HG03064 (cell line): ENCODE data around the gene CGREF1.
"Not testable (repeated sequence)": the region's sequence is repeated elsewhere in the genome, so short reads cannot be mapped to it uniquely, and the experiment has no call there.

Experiments used
- ATAC-seq: cut with Tn5 transposase; IDR thresholded peaks from one replicate; pipeline ENCODE4 v1.9.1; 2021; ENCODE audit warnings: low read depth; ENCODE audit not compliant: unreplicated experiment

CGREF1 gene

GRCh38 chr2:27111392-27112078 lies 7.4 kb downstream of the CGREF1 start:
- not testable (repeated sequence) for ATAC-seq

DNA sequence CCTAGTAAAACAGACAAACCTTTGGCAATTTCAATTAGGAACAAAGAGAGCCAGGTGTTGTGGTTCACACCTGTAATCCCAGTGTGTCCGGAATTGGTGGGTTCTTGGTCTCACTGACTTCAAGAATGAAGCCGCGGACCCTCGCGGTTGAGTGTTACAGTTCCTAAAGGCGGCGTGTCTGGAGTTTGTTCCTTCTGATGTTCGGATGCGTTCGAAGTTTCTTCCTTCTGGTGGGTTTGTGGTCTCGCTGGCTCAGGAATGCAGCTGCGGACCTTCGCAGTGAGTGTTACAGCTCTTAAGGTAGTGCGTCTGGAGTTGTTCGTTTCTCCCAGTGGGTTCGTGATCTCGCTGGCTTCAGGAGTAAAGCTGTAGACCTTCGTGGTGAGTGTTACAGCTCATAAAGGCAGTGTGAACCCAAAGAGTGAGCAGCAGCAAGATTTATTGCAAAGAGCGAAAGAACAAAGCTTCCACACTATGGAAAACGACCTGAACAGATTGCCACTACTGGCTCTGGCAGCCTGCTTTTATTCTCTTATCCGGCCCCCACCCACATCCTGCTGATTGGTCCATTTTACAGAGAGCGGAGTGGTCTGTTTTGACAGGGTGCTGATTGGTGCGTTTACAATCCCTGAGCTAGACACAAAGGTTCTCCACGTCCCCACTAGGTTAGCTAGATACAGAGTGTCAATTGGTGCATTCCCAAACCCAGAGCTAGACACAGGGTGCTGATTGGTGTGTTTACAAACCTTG lies 8.2 kb downstream of the CGREF1 start:
- ATAC-seq: not testable (repeated sequence)

- no peak for ATAC-seq
Observed at GRCh38 chr2:27109083-27109482, 9.8 kb downstream of the CGREF1 start.

- no peak for ATAC-seq
Observed at GRCh38 chr2:27108221-27108620, 10.7 kb downstream of the CGREF1 start.

GRCh38 chr2:27105981-27106380 lies 12.9 kb downstream of the CGREF1 start:
- ATAC-seq: no peak

GRCh38 chr2:27102329-27102728 lies 16.6 kb downstream of the CGREF1 start:
- no peak for ATAC-seq

DNA sequence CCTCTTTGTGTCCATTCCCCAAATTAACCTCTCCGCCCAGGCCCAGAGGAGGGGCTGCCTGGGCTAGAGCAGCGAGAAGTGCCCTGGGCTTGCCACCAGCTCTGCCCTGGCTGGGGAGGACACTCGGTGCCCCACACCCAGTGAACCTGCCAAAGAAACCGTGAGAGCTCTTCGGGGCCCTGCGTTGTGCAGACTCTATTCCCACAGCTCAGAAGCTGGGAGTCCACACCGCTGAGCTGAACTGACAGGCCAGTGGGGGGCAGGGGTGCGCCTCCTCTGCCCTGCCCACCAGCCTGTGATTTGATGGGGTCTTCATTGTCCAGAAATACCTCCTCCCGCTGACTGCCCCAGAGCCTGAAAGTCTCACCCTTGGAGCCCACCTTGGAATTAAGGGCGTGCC lies 18.9 kb downstream of the CGREF1 start:
- ATAC-seq: no peak

- ATAC-seq: no peak
Observed at GRCh38 chr2:27099334-27099955, 19.5 kb downstream of the CGREF1 start.

GRCh38 chr2:27097341-27097740 lies 21.6 kb downstream of the CGREF1 start:
- no peak for ATAC-seq

DNA sequence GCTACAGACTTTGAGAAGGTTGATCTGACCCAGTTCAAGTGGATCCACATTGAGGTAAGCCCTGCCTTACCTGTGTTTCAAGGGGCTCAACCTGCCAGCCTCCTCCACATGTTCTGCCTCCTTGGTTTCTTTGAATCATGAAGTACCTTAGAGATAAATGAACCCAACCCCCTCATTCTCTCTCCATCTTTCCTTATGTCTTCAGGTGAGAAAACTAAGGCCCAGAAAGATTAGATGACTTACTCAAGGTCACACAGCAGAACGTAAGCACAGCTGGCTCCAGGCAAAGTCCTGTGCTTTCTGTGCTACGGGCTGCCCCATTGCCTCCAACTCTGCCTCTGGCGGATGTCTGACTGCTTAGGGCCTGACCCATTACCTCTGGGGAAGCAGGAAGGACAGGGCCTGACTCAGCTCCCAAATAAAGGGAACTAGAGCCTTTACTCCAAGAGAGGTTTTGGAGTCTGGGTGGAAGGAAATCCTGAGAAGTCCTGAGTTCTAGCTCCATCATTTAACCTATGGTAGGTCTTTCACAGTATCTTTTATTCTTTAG lies 22.1 kb downstream of the CGREF1 start:
- no peak for ATAC-seq

DNA sequence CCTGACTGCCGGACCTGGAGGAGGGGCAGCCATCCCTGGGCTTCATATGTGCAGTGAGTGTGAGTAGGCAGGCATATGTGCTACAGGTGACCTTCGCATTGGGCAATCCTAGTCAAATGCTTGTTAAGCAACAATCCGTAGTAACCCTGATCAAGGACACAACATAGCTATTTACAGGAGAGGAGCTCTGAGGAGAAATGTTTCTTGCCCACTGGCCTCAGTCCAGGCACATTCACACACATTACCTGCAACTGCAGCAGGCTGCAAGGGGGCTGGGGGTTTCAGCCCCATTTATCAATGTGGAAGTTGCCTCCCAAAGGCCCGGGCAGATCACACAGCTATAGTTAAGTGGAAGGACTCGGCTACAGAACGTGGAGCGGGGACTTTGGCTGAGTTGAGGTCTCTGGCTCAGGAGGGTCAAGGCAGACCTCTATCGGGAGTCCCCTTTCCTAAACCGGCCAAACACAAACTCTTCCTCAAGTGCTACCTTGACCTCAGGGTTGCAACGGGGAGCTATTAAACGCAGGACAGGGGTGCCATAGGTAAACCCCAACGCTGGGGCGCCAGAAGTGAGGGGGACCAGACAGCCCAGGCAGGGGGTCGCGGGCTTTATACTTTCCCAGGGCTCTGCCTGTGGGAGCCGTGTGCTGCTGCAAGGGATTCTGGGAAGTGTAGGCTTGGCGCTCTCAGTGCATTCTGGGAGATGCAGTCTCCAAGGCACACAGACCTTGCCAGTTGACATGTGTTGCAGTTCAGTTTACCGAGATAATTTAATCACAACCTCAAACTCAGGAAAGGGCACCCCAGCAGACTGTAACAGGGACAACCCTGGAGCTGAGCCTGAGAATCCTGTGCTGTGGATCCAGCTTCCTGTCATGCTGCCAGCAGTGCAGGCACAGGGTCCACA lies 22.9 kb downstream of the CGREF1 start:
- ATAC-seq: no peak

DNA sequence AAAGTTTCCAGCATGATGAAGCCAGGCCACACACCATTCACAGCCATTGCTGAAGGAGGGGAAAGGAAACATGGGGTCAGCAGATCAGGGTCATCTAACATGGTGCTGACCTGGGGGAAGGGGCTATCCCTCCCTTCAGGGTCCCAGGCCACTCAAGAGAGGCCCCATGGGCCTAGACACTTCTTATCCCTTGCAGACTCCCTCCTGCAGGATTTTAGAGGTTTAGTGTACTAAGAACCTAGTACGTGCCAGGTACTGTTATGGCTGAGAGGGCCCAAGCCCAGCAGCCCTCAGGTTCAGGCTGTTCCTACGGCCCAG lies 23.5 kb downstream of the CGREF1 start:
- no peak for ATAC-seq

DNA sequence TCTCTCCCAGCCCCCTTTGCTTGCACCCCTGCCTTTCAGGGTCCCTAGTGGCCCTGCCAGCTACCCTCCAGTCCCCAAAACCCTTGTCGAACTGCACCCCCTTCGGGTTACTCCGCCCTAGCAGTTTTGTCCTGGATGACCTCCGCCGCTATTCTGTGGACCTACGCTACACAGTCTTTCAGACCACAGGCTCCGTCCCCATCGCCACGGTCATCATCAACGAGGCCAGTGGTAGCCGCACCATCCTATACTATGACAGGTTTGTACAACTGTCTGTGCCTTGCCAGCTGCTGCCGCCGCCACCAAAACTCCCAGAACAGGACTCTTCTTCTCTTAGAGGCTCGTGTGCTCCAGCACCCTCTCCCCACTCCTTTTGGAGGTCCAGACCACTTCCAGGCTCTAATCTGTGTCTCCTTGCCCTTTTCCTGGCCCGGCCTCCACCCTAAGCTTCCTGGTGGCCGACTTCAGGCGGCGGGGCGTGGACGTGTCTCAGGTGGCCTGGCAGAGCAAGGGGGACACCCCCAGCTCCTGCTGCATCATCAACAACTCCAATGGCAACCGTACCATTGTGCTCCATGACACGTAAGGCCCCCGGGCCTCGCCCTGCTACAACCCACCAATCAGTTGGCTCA lies 24.5 kb downstream of the CGREF1 start:
- no peak for ATAC-seq

DNA sequence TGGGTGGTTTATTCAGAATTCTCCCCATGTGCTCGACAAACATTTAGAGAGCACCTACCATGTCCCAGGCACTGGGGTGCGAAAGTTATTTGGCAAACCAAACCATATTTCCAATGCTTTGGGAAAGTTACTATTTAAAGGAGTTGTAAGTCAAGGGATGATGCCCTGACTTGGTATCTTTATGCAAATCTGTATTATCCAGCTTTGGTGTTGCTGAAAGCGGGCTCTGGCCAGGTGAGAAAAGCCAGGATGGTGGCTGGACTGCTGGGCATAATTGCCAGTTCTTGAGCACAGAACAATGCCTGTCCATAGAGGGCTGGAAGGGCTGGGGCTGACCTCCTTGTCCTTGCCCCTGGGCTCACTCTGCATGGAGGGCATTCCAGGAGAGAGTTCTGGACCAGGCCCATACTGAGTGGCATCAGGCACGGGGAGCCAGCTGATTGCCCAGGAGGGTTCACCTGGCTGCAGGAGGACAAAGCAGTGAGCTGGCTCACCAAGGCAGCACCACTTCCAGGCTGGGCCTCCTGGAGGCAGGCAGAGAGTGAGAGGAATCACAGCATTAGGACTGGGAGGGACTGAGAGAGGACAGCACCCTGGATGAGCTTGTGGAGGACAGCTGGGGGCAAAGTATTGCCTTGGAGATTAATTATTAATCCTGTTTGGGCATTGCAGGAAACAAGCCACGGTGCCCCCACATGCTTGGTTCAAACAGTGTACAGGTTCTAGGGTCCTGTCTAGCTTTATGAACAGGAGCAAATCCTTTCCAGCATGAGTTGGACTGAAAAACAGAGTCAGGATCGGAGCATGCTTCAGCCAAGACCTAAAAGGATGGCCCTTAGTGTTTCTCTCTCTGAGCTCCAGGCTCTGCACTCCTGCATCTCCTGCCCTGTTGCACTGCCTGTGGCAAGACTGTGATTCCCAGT lies 25.2 kb downstream of the CGREF1 start:
- no peak for ATAC-seq

DNA sequence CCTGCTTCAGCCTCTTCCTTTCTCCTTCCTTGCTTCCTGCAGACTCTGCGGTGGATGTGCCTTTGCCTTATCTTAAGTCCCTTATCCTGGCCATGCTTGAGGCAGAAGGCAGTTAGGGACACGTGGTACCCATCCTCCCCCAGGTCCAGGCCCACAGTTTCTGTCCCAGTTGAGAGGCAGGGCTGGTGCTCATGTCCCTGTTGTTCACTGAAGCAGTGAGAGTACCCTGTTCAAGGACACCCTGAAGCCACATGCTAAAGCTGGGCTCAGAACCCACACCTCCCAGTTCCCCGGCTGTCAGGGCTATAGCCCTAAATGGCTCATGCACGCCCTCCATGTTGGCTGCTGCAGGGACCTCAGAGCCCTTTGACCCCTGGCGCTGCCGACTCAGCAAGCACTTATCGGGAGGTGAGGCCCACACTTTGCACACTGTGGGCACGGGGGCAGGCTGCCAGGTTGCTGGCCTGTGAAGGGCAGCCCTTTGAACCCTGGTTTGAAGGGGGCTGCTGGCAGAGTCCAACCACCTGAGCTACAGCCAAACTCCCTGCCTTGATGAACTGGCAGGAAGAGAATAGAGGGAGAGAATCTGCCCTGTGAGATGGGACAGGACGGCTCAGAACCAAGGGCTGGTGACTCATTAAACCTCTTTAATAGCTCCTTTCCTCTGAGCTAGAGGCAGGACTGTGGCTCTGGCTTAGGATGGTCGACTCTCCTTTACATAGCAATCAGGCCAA lies 26.1 kb downstream of the CGREF1 start:
- ATAC-seq: no peak

GRCh38 chr2:27091746-27092695 lies 26.9 kb downstream of the CGREF1 start:
- ATAC-seq: no peak
